SK-N-SH (cell line): Measurements from ENCODE around the gene MAP3K4. TPM values are rescaled to one million over a fixed set of nuclear protein-coding genes. Genes with fewer than 3 reads are reported as not detected.

Source experiments
- CTCF ChIA-PET: fragments of 300-600, 350-600 bp; formaldehyde crosslinking; extraction: SDS; loops from one replicate; lab custom pipeline; 2021; lab: Yijun Ruan, JAX
- POLR2A ChIA-PET: fragments of 350-600 bp; sonication (Branson Sonifier 250); formaldehyde crosslinking; extraction: SDS; loops from one replicate; lab custom pipeline; 2020; ENCODE audit warnings: antibody characterized with exemption, inconsistent platforms; lab: Yijun Ruan, JAX
- DNase-seq: peaks from one replicate; pipeline ENCODE4 v3.0.0; 2012
- H2AFZ ChIP-seq: fragments of 200-600 bp; sonication (generic); 2 replicates; pipeline ENCODE4 v1.8.1; 2016; ENCODE audit warnings: antibody characterized with exemption, mild to moderate bottlenecking, low read depth
- H3F3A ChIP-seq: fragments of 200-600 bp; sonication (generic); replicated peaks from 2 replicates; pipeline ENCODE3; 2016; ENCODE audit warnings: antibody characterized with exemption, mild to moderate bottlenecking; ENCODE audit not compliant: insufficient read depth
- H3K27ac ChIP-seq, 2 experiments: fragments of 200-500 bp in 1 of 2; fragments of 200-600 bp in 1 of 2; sonication (Bioruptor generic) in 1 of 2; sonication (generic), shearing (Covaris generic) in 1 of 2; 2 replicates each; pipeline versions ENCODE4 v1.5.1 to v1.6.1; 2014 to 2016; ENCODE audit warnings: low read depth in 2 of 2, inconsistent platforms in 1 of 2, low read length in 1 of 2, mild to moderate bottlenecking in 1 of 2, mixed read lengths in 1 of 2
- H3K27me3 ChIP-seq: fragments of 200-600 bp; sonication (generic), shearing (Covaris generic); 2 replicates; pipeline ENCODE4 v1.6.1; 2016; ENCODE audit warnings: mixed run types; ENCODE audit not compliant: insufficient read depth
- H3K36me3 ChIP-seq, 2 experiments: fragments of 200-500 bp in 1 of 2; fragments of 200-600 bp in 1 of 2; sonication (Bioruptor generic) in 1 of 2; sonication (generic) in 1 of 2; replicated peaks in 1 of 2; 2 replicates each; pipeline versions ENCODE3 to v1.5.1; 2014 to 2016; ENCODE audit warnings: low read length in 1 of 2, mild to moderate bottlenecking in 1 of 2; ENCODE audit not compliant: insufficient read depth in 2 of 2, control insufficient read depth in 1 of 2
- H3K4me1 ChIP-seq, 2 experiments: fragments of 200-500 bp in 1 of 2; fragments of 200-600 bp in 1 of 2; sonication (Bioruptor generic) in 1 of 2; sonication (generic), shearing (Covaris generic) in 1 of 2; 2 replicates each; pipeline versions ENCODE4 v1.5.1 to v1.6.1; 2014 to 2016; ENCODE audit warnings: low read depth in 1 of 2, low read length in 1 of 2, mixed run types in 1 of 2; ENCODE audit not compliant: insufficient read depth in 2 of 2, control insufficient read depth in 1 of 2
- H3K4me2 ChIP-seq: fragments of 200-600 bp; sonication (generic), shearing (Covaris generic); 2 replicates; pipeline ENCODE4 v1.6.1; 2017; ENCODE audit warnings: mixed run types
- H3K4me3 ChIP-seq, 2 experiments: fragments of 200-500 bp in 1 of 2; fragments of 200-600 bp in 1 of 2; sonication (Bioruptor generic) in 1 of 2; sonication (generic), shearing (Covaris generic) in 1 of 2; 2 replicates each; pipeline versions ENCODE4 v1.5.1 to v1.8.1; 2014 to 2016; ENCODE audit warnings: low read depth in 2 of 2, inconsistent platforms in 1 of 2, low read length in 1 of 2, mild to moderate bottlenecking in 1 of 2, mixed read lengths in 1 of 2, moderate library complexity in 1 of 2
- H3K79me2 ChIP-seq: fragments of 200-600 bp; sonication (generic); 2 replicates; pipeline ENCODE4 v1.8.1; 2017; ENCODE audit warnings: mild to moderate bottlenecking; ENCODE audit not compliant: insufficient read depth
- H3K9ac ChIP-seq: fragments of 200-600 bp; sonication (generic); 2 replicates; pipeline ENCODE4 v1.6.1; 2017; ENCODE audit warnings: mixed run types
- H3K9me2 ChIP-seq: fragments of 200-600 bp; sonication (generic); 2 replicates; pipeline ENCODE4 v1.6.1; 2017; ENCODE audit warnings: mixed run types
- H3K9me3 ChIP-seq: fragments of 200-600 bp; sonication (generic); 2 replicates; pipeline ENCODE4 v1.6.1; 2017; ENCODE audit warnings: mixed run types, mild to moderate bottlenecking, moderate library complexity
- H4K20me1 ChIP-seq: fragments of 200-600 bp; sonication (generic); 2 replicates; pipeline ENCODE4 v1.6.1; 2017; ENCODE audit warnings: mild to moderate bottlenecking, mixed run types; ENCODE audit not compliant: insufficient read depth
- CHD2 ChIP-seq: fragments of 150-350 bp; IDR thresholded peaks from 2 replicates; pipeline ENCODE4 v1.6.1; 2018; ENCODE audit warnings: low read length; ENCODE audit not compliant: partially characterized antibody
- EP300 ChIP-seq, 2 experiments: IDR thresholded peaks; 2 replicates each; pipeline versions ENCODE4 v1.4.0 to v1.6.1; 2012; ENCODE audit warnings: borderline replicate concordance in 1 of 2, low read depth in 1 of 2, low read length in 1 of 2
- FOSL2 ChIP-seq: IDR thresholded peaks from 2 replicates; pipeline ENCODE4 v1.4.0; 2012; ENCODE audit warnings: low read depth, mild to moderate bottlenecking, moderate library complexity, borderline replicate concordance
- FOXJ3 ChIP-seq: sonication (generic); formaldehyde crosslinking; IDR thresholded peaks from 2 replicates; pipeline ENCODE4 v1.5.1; 2020; ENCODE audit warnings: mild to moderate bottlenecking, missing genetic modification reagents
- JUND ChIP-seq: IDR thresholded peaks from 2 replicates; pipeline ENCODE4 v1.4.0; 2012
- MXI1 ChIP-seq: IDR thresholded peaks from 2 replicates; pipeline ENCODE4 v1.6.1; 2012; ENCODE audit warnings: mild to moderate bottlenecking, low read depth, low read length, improper control_type of control experiment
- NRF1 ChIP-seq: IDR thresholded peaks from 2 replicates; pipeline ENCODE4 v1.6.1; 2012; ENCODE audit warnings: low read depth, mild to moderate bottlenecking, low read length
- RCOR1 ChIP-seq: fragments of 150-350 bp; IDR thresholded peaks from 2 replicates; pipeline ENCODE4 v1.6.1; 2017; ENCODE audit warnings: antibody characterized with exemption, low read length
- RFX5 ChIP-seq: IDR thresholded peaks from 2 replicates; pipeline ENCODE4 v1.6.1; 2012; ENCODE audit warnings: mild to moderate bottlenecking, improper control_type of control experiment, low read length
- SIN3A ChIP-seq: IDR thresholded peaks from 2 replicates; pipeline ENCODE4 v1.6.1; 2012; ENCODE audit warnings: low read depth, mild to moderate bottlenecking, low read length, moderate library complexity, borderline replicate concordance
- TCF12 ChIP-seq: IDR thresholded peaks from 2 replicates; pipeline ENCODE4 v1.4.0; 2012
- TEAD4 ChIP-seq: IDR thresholded peaks from 2 replicates; pipeline ENCODE4 v1.4.0; 2012; ENCODE audit warnings: mild to moderate bottlenecking, borderline replicate concordance; ENCODE audit not compliant: insufficient read depth
- WGBS: methylation state at CpG from one replicate; pipeline ENCODE4 v1.1.6; 2017; ENCODE audit warnings: low lambda C conversion rate; 5-methylcytosine and 5-hydroxymethylcytosine counted together
- polyA plus RNA-seq, 3 experiments: library from polyadenylated mRNA; depleted of rRNA; stranded (reverse); fragments of >200 nt; gene quantifications; 2 replicates each; pipeline ENCODE4 v1.2.3, GENCODE V29; 2012
- TF ChIP-seq, protein P1 (sequence below): IDR thresholded peaks from 2 replicates; pipeline ENCODE4; 2012
- TF ChIP-seq, protein P2 (sequence below): fragments of 150-350 bp; IDR thresholded peaks from 2 replicates; pipeline ENCODE4 v1.6.1; 2017; ENCODE audit warnings: antibody characterized with exemption, low read length, low read depth, borderline replicate concordance
- TF ChIP-seq, protein P3 (sequence below): fragments of 200-600 bp; sonication (generic); IDR thresholded peaks from 2 replicates; pipeline ENCODE4 v1.6.1; 2017; ENCODE audit warnings: antibody characterized with exemption, mild to moderate bottlenecking, moderate library complexity

MAP3K4 gene
- polyA plus RNA-seq, 1 of the 3 experiments (the other 2 are of a cell fraction) = 6.8 TPM

DNA sequence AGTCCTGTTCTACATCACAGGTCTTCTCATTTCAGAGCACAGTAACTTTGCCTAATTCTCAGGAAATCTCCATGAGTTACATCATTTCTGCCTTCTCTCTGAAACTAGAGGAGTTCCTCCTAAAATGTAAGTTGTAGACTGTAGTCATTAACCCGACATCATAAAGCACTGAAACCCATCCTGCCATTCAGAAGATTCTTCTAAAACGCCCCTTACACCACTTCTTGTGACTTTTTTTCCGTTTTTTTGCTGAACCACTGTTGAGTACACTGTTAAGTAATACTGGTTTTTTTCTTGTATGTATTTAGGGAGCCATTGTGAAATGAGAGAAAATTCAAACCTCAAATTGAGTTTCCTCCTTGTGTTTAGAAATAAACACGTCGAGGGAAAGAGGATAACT is 117.3 kb downstream of the MAP3K4 start:
- Histone ChIP-seq H3F3A (no peaks in the 10 kb centered on the region), H4K20me1 (no peaks in the 10 kb centered on the region), H3K79me2 (no peaks in the 10 kb centered on the region), H3K27ac (no peak overlapping the region), H3K9me3 (no peaks in the 10 kb centered on the region)
- DNase-seq = no peak
- WGBS = 93% methylated on average over 5 of the region's 5 CpGs
- TF ChIP-seq, protein P1, sequence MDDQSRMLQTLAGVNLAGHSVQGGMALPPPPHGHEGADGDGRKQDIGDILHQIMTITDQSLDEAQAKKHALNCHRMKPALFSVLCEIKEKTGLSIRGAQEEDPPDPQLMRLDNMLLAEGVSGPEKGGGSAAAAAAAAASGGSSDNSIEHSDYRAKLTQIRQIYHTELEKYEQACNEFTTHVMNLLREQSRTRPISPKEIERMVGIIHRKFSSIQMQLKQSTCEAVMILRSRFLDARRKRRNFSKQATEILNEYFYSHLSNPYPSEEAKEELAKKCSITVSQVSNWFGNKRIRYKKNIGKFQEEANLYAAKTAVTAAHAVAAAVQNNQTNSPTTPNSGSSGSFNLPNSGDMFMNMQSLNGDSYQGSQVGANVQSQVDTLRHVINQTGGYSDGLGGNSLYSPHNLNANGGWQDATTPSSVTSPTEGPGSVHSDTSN = no peak
- TF ChIP-seq TCF12 = no peak
- TF ChIP-seq JUND = no peak
- no peak for TF ChIP-seq SIN3A
- no peak for TF ChIP-seq FOSL2
- TF ChIP-seq RFX5 = no peak
- TF ChIP-seq MXI1 = no peak
- TF ChIP-seq, all 33 proteins: peak for 0
- Histone ChIP-seq H3K4me3 (no peak overlapping the region), H2AFZ (no peak overlapping the region), H3K9ac (no peak overlapping the region), H3K4me1 (peaks cover 0 to 7% of the 10 kb centered on the region in 2 experiments; a peak in 1 of 4 replicates), H3K4me2 (no peak overlapping the region), H3K9me2 (no peaks in the 10 kb centered on the region), H3K27me3 (no peaks in the 10 kb centered on the region), H3K36me3 (peaks cover 55 to 69% of the 10 kb centered on the region in 2 experiments)
- ChIA-PET CTCF (interaction anchor here (2.2 kb wide), 1 partner anchor 178 kb away, joined by 9 read pairs; no protein-coding TSS in a partner anchor), POLR2A (no interaction called here)

DNA sequence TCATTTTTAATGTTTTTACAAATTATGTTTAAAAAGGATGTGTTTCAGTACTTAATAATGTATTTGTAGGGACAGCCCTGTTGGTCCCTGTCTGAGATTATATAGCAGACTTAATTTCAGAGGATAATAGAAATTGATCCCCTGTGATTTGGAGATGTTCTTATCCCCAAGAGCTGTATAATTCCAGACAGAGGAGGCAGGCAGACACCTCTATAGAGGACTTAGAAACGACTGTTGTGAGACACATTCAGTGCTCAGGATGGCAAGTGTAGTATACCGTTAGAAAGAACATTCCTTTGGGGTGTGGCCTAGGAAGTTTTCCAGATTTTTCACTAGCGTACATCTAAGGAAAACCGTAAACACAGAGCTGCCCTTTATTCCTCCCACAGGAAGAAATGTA is 117.8 kb downstream of the MAP3K4 start:
- no peak for DNase-seq
- TF ChIP-seq JUND (no peak), NRF1 (no peak), FOXJ3 (CRISPR knock-in tag) (no peak), TEAD4 (no peak), EP300 (IDR thresholded peaks at IDR 0.05; ENCODE audit: borderline replicate concordance in 1 of 2, low read depth in 1 of 2, low read length in 1 of 2) (no peak), RCOR1 (no peak), CHD2 (no peak)
- TF ChIP-seq, protein P2, sequence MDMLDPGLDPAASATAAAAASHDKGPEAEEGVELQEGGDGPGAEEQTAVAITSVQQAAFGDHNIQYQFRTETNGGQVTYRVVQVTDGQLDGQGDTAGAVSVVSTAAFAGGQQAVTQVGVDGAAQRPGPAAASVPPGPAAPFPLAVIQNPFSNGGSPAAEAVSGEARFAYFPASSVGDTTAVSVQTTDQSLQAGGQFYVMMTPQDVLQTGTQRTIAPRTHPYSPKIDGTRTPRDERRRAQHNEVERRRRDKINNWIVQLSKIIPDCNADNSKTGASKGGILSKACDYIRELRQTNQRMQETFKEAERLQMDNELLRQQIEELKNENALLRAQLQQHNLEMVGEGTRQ = no peak
- TF ChIP-seq, protein P3, sequence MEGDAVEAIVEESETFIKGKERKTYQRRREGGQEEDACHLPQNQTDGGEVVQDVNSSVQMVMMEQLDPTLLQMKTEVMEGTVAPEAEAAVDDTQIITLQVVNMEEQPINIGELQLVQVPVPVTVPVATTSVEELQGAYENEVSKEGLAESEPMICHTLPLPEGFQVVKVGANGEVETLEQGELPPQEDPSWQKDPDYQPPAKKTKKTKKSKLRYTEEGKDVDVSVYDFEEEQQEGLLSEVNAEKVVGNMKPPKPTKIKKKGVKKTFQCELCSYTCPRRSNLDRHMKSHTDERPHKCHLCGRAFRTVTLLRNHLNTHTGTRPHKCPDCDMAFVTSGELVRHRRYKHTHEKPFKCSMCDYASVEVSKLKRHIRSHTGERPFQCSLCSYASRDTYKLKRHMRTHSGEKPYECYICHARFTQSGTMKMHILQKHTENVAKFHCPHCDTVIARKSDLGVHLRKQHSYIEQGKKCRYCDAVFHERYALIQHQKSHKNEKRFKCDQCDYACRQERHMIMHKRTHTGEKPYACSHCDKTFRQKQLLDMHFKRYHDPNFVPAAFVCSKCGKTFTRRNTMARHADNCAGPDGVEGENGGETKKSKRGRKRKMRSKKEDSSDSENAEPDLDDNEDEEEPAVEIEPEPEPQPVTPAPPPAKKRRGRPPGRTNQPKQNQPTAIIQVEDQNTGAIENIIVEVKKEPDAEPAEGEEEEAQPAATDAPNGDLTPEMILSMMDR = no peak
- CTCF ChIA-PET = interaction anchor here (0.9 to 2.2 kb wide), 2 partner anchors 179 to 262 kb away, joined by 3 to 9 read pairs; no protein-coding TSS in a partner anchor
- Histone ChIP-seq H3K36me3 (peaks cover 56 to 73% of the 10 kb centered on the region in 2 experiments), H3K4me2 (no peak overlapping the region), H4K20me1 (no peaks in the 10 kb centered on the region), H3K9me2 (no peaks in the 10 kb centered on the region), H2AFZ (no peak overlapping the region), H3K9ac (no peak overlapping the region), H3K9me3 (no peaks in the 10 kb centered on the region), H3K4me3 (no peak overlapping the region), H3K79me2 (no peaks in the 10 kb centered on the region), H3F3A (no peaks in the 10 kb centered on the region), H3K4me1 (peaks cover 0 to 7% of the 10 kb centered on the region in 2 experiments; a peak in 1 of 4 replicates), H3K27me3 (no peaks in the 10 kb centered on the region), H3K27ac (no peak overlapping the region)
- 100% methylated on average over 4 of the region's 4 CpGs for WGBS
- POLR2A ChIA-PET = no interaction called here
